Measurements from ENCODE around the gene ADAMTS16.
A peak's percentile ranks its signal among the peaks of the same experiment; 100 is the strongest.

The ADAMTS16 gene

DNA sequence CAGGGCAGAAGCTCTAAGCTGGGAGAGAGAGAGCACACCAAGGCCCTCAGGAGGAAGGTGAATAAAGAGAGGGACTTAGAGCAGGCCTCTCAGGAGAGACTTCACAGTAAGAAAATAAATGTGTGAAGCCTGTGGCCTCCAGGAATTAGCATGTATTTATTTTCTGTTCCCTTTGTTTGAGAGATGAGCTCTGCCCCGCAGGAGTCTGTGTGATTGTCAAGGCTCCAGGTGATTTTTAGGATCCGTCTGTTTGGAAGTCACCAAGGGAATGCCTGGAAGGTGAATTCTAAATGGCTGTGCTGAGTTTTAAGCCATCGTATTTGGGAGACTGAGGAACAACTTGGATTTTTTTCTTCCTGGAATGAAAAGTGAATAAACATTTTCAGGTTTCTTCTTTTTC lies 174.0 kb downstream of the ADAMTS16 start:
- no peak for DNase-seq (ENCODE audit: low read depth in 2 of 2)

DNA sequence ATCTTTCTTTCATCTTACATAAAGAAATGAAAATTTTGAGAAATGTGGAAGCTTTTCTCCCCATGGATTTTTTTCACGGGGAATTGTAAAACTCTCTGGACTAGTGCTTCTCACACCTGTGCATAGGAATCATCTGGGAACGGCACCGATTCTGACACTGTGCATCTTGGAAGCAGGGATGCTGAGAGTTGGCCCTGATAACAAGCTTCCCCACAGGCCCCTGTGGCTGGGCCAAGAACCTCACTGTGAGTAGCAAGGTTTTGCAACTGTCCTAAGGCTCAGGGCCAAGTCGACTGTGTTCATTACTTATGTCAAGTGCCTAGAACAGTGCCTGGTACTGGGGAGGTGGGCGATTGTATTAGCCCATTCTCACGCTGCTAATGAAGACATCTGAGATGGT lies 174.5 kb downstream of the ADAMTS16 start:
- no peak for DNase-seq (ENCODE audit: low read depth in 2 of 2)

DNA sequence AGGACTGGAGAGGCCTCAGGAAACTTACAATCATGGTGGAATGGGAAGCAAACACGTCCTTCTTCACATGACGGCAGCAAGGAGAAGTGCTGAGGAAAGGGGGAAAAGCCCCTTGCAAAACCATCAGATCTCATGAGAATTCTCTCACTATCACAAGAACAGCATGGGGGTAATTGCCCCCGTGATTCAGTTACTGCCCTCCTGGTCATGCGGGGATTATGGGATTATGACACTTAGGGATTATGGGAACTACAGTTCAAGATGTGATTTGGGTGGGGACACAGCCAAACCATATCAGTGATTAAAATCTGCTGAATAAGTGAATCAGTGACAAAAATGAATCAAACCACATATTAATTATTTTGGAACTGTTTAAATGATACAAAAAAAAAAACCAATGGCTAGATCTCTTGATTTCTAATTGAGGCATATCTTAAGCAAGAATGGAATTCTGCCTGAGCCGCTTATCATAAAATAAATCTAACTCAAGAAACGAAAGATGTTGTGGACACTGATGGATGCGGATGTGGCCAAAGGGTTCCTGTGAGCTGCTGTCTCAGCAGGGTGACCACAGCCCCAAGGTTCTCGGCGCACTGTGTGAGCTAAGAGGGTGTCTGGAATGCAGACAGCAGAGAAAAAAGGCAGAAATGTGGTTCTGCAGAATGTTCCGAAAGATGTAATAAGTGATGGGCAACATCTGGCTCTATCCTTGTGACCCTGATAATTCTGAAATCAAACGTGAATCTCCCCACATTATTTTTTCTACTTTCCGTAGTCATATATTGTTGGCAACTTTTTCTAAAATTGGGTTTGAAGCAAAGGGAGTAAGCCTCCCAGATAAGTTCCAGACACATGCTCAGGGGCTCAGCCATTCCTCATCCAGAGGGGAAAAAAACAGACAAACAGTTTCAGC lies 175.2 kb downstream of the ADAMTS16 start:
- no peak for DNase-seq (ENCODE audit: low read depth in 2 of 2)

DNA sequence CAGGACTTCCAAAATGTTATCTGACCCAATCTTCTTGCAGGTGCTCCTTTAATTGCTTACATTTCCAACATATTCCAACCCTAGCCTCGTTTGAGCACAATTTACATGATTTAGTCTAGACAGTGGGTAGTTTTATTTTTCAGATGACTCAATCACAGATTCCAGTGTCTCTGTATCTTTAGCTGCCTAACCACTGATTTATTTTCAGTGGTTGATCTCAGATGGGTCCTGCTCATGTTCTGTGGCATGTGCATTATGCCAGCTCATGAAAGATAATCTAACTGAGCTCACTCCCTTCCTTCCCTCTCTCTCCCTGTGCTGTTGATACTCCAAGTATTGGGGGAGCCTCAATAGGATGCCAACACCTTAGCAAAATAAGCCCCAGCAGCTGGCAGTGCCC lies 176.2 kb downstream of the ADAMTS16 start:
- no peak for DNase-seq (ENCODE audit: low read depth in 2 of 2)

DNA sequence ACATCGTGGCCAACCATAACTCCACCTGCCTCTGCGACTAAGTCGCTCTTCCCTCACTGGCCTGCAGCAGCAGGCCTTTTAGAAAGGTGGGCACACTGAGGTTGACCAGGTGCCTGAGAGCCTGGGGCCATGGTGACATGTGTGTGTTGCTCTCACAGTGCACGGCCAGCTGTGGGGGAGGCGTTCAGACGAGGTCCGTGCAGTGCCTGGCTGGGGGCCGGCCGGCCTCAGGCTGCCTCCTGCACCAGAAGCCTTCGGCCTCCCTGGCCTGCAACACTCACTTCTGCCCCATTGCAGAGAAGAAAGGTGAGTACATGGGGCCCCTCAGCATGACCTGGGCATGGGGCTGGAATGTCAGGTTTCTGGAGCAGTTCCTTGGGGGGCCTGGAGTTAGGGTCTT lies 177.8 kb downstream of the ADAMTS16 start:
- no peak for DNase-seq (ENCODE audit: low read depth in 2 of 2)

DNA sequence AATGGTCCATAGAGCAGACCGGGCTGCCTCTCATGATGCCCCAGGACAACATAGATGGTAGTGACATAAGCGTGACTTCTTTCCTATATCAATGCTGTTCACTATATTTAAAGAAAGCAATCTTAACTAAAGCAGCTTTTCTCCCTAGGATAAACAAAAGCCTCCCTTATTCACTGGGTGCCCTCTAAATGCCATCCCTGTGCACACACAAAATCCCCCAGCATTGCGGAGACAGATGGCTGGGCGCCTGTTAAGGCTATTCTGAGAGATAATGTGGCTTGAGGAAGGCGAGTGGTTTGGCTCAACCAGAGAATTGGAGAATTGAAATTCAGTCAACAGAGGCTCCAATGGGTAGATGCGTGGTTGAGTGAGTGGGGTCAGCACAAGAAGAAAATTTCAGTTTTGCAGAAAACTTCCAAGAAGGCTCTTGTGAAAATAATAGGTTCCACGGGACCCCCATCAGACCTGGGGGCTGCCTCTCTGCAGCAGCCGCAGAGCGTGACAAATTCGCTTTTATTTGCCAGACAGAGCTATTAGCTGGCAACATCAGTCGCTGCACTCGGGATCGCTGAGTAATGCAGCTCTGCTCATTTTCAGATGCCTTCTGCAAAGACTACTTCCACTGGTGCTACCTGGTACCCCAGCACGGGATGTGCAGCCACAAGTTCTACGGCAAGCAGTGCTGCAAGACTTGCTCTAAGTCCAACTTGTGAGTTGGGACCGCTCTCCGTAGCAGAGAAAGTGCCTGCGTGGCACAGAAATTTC lies 178.5 kb downstream of the ADAMTS16 start:
- no peak for DNase-seq (ENCODE audit: low read depth in 2 of 2)

DNA sequence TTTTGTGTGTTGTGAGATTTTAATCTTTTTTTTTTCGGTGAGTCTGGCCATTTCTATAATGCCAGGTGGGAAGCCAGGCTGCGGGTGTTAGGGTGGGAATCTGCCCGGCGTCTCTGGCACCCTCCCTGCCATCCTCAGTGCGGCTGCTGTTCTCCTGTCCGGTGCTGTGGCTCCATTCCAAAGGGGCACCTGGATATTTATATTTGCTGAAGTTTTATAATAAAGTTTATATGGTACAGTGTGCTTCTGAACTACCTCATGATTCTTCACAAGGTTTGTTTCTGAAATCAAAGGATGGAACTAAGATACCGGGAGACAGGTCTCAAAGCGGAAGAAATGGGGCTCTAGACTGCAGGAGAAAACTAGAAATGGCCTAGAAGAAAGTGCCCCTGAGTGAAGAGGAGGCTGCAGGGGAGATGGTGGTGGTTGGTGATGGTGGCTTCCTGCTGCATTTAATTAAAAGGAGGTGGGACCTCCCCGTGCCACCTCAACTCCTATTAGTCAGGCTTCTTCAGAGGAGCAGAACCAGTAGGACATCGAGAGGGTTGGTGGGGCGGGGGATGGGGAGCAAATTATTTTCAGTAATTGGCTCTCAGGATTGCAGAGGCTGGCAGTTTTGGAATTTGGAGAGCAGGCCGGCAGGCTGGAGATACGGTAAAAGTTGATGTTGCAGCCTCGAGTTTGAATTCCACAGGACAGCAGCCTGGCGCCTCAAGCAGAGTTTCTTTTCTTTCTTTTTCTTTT lies 180.1 kb downstream of the ADAMTS16 start:
- DNase-seq (ENCODE audit: low read depth in 2 of 2): no peak

DNA sequence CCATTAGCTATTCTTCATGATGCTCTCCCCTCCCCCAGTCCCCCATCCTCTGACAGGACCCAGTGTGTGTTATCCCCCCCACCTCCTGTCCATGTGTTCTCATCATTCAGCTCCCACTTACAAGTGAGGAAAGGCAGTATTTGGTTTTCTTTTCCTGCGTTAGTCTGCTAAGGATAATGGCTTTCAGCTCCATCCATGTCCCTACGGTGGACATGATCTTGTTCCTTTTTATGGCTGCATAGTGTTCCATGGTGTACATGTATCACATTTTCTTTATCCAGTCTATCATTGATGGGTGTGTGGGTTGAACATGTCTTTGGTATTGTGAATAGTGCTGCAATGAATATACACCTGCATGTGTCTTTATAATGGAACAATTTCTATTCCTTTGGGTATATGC lies 181.0 kb downstream of the ADAMTS16 start:
- DNase-seq (ENCODE audit: low read depth in 2 of 2): no peak

DNA sequence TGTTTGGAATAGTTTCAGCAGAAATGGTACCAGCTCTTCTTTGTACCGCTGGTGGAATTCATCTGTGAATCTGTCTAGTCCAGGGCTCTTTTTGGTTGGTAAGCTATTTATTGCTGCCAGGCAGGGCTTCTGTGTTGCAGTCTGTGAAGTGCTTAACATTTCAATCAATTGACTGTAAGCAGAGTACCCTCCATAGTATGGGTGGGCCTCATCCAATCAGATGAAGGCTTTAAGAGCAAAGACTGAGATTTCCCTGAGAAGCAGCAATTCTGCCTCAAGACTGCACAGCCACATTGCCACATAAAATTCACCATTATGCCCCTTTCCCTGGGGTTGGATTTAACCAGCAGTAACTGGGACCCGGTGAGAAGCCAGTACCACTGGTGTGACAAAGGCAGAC lies 183.4 kb downstream of the ADAMTS16 start:
- DNase-seq (ENCODE audit: low read depth in 2 of 2): no peak

DNA sequence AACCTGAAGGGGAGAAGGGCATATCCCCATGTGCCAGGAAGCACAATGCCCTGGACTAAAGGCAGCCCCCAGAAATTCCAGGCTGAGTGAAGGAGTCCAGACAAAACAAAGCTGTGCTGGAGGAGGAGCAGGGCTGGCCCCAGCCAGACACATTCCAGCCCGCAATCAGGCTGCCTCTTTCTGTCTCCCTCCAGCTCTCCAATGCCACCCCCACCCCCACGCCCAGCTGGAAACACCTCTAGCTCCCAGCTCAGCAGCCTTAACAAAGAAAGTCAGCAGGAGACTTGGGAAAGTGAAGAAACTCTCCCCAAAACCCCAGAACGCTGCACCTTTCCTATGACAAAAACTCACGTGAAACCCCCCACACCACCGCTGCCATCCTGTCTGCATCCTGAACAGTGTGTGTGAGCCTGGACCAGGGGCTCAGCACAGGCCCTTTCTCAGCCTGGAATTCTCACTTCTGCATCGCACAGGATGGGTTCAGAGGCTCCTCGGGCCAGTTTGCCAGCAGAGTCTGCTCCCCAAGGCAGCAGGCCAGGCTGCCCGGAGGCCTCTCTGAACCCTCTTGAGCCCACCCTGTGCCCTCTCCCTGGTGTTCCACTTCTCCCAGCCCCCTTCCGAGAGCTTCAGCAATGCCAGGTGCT lies 186.1 kb downstream of the ADAMTS16 start:
- no peak for DNase-seq (ENCODE audit: low read depth in 2 of 2)

DNA sequence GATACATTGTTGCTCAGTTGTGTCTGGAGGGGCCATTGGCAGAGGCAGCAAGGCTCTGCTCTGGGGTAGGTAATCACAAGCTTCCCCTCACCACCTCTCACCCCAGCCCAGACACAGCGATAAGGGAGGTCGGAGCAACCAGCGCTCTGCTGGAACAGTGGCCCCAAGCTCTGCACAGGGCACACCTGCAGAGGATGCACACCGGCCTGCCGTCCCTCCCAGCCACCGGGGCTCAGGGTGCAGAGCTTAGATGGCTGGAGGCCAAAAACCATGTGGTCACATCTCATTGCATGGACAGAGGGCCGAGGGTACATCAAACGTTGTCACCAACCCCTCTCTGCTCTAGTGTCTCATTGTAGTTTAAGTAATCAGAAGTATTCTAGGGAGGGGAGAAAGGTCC lies 187.0 kb downstream of the ADAMTS16 start:
- DNase-seq (ENCODE audit: low read depth in 2 of 2): no peak

DNA sequence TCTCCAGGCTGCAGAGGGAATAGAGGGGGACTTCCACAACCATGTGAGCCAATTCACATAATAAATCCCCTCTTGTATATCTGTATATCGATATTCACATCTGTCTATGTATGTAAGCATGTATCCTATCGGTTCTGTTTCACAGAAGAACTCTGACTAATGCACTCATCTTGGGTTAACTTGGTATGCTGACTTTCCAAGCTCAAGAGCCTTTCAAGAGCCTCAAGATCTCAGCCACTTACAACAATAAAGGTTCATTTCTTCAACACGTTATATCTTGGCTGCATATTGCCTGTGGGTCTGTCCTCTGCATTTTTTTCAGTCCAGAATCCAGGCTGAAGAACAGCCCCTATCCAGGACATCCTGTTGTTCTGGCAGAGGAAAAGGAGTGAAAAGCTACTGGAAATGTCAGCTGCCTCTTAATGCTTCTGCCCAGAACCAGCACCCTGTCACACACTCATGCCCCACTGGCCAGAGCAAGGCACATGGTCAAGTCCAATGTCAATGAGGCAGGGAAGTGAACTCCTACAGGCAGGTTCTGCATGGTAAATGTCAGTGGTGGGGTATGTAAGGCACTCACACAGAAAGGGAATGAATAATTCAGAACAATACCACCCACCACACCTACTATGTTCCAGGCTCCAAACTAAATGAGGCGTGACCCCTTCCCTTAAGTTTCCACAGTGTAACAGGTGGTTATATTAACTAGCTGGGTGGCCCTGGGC lies 190.8 kb downstream of the ADAMTS16 start:
- no peak for DNase-seq (ENCODE audit: low read depth in 2 of 2)

DNA sequence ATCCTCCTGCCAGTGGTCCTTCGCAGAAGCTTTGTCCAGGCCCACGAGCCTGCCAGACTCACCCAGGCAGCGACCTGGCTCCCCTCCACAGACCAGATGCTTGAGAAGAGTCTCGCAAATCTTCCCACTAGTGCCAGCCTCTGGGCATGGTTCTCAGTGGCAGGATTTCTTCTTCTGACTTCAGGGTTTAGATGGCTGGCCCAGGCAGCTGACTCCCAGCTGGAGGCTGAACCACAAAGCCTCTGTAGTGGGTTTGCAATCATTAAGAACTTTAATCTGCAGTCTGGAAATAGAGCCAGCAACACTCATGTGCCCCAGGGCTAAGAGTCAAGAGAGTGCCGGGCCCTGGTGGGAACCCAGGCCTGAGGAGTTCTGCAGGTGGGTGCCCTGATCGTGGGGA lies 191.7 kb downstream of the ADAMTS16 start:
- DNase-seq (ENCODE audit: low read depth in 2 of 2): no peak

DNA sequence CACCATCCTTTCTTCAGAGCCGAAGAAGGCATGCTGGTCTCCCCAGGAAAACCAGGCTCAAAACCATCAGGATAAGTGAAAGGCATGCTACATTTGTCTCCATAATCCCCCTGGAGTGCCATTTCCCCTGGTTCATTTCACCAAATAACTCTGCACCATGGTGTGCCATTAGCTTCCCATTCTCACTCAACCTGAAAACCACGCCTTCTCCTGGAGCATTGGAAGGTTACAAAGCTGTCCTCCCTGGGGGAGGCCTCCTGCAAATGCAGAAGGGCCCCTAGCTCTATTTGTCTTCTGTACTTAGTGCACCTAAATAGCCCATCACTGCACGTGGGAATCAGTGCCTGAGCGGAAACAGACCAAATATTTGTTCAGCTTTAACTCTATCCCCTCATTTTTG lies 192.2 kb downstream of the ADAMTS16 start:
- no peak for DNase-seq (ENCODE audit: low read depth in 2 of 2)

DNA sequence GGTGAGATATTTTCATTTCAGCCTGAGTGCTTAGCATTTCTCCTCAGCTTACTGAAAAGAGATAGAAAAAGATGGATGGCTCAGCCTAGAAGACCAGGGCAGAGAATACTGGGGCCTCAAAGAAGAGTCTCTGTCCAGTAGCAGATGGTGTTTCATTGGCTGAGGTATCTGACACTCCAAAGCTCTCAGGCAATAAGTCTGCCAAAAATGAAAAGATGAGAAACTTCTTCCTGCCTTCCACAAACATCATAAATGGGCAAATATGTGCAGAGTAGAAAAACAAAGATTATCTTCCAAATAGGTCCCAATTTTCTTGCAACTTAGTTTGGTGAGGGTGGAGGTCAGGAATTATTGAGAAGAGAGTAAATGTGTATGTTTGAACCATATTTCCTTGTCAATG lies 195.0 kb downstream of the ADAMTS16 start:
- DNase-seq (ENCODE audit: low read depth in 2 of 2): no peak

DNA sequence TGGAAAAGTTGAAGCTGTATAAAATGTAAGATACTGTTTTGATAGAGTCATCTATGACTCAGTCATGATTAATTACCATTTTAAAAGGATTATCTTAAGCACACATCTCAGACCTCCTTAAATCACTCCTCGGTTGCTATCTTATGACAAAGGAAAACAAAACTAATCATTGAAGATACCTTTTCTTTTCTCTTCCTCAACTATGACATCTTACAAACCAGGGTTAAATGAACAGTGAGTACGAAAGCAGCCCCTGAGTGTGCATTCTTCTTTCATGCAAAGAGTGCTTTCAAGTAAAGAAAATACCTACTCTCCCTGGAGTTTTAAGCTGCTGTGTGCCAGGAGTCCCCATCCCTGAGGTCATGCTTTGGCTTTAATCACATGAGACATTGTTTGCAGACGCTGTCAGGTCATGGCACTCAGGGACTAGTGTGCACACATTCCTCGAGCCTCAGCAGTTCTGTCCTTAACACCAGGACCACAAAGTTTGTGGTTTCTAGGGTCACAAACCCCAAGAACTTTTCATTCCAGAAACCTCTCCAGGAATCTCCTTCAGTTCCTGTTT lies 195.7 kb downstream of the ADAMTS16 start:
- DNase-seq (ENCODE audit: low read depth in 2 of 2): peak; percentile 47 to 52

DNA sequence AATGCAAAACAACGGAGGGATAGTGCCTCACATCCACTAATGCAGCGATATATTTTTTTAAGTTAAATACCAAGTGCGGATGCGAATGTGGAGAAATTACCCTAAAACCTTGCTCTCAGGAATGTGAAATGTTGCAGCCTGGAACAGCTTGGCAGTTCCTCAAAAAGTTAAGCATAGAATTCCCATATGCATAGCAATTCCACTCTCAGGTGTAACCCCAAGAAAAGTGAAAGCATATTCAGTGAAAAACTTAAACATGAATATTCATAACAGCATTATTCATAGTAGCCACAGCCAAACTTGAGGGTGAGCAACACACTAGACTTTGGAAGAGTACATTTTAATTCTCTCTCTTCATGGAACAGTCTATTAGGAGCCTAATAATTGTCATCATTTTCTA lies 199.1 kb downstream of the ADAMTS16 start:
- no peak for DNase-seq (ENCODE audit: low read depth in 2 of 2)

DNA sequence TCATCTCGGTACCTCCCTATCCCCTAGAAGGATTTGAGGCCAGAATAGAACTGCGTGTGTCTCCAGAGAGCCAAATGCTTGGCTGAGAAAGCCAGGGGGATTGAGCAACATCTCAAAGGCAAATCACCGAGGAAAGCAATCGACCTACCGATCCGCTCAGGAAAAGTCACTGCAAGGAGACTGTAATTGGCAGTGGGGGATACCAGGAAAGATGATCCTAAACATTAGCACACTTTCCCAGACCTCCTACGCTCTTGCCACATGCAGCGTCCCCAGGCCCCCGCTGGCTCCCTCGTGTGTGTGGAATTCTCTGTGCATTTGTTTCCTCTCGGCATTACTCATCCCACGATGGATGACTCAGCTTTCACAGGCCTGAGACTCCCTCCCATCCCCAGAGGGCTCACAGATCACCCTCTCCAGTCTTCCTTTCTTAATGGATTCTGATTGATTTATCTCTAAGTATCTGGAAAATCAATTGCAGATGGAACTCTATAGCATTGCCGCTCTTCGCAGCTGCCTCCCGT lies 200.1 kb downstream of the ADAMTS16 start:
- DNase-seq (ENCODE audit: low read depth in 2 of 2): peak; percentile 99

DNA sequence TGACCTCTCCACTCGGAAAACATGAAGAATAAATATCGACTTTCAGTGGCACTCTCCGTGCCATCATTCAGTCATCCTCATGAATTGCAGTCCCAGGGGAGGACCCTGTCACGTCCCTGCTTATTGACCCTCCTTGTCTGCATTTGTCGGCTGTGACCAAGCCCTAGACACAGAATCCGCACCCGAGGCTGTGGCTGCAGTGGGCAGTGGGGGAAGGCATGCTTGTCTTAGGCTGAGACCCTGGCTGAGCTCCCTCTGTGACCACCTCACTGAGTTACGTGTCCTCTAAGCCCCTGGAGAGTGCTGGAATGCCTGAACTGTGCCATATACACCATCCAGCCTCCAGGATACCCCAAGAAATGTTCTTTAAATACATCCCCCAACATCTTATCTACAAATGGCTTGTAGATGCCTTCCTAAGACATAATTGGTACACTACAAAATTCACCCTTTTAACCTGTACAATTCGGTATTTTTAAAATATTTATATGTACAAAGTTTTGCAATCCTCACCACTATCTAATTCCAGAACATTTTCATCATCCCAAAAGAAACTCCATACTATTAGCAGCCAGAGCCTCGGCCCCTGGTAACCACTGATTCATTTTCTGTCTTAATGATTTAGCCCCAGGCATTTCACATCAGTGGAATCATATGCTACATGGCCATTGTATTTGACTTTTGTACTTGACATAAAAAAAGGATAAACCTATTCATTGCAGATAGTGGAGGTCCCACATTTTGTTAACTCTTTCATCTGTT lies 201.6 kb downstream of the ADAMTS16 start:
- peak; percentile 50 to 51 for DNase-seq (ENCODE audit: low read depth in 2 of 2)

DNA sequence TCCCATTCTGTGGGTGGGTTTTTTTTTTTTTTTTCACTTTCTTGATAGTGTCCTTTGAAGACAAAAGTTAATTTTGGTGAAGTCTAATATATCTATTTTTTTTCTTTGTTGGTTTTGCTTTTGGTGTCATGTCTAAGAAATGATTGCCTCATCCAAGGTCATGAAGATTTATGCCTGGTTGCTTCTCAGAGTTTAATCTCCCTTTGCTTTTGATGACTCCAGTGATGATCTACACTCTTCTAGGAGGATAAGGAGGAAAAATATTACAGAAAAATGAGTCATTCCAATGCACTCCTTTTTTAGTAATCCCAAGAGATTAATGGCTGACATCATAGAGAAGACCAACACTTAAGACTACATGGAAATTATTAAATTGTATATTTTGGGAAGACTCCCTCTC lies 202.7 kb downstream of the ADAMTS16 start:
- peak; percentile 59 to 73 for DNase-seq (ENCODE audit: low read depth in 2 of 2)
